Dedifferentiated amniotic fluid mesenchymal stem cell (primary cell): ENCODE results near the gene SERINC4.
"Not testable (repeated sequence)": the region's sequence is repeated elsewhere in the genome, so short reads cannot be mapped to it uniquely, and the experiment has no call there.

ENCODE experiments used
- DNase-seq: peaks from one replicate; pipeline ENCODE4 v3.0.0-alpha.2; 2016; ENCODE audit errors: extremely low spot score

Gene SERINC4

DNA sequence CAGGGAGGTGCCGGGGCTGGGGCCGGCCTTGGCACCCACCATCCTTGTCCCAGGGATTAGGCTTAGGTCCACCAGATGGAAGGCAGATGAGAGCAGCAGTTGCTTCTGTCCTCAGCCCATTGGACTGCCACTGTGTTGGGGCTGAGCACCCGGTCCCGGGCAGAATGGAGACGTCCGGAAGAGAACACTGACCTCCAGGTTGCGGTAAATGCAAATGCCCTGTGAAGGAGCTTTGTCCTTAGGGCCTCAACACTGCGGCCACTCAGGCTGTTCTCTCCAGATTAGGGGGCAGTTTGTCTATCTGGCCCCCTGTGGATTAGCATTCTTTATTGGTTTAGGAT lies at the start of gene SERINC4:
Gene SERINC4, minus strand, starts transcription at position 276 of the 341 bp plus-strand sequence. Its CDS starts 234 bp downstream, at position 42.
- DNase-seq = no peak

DNA sequence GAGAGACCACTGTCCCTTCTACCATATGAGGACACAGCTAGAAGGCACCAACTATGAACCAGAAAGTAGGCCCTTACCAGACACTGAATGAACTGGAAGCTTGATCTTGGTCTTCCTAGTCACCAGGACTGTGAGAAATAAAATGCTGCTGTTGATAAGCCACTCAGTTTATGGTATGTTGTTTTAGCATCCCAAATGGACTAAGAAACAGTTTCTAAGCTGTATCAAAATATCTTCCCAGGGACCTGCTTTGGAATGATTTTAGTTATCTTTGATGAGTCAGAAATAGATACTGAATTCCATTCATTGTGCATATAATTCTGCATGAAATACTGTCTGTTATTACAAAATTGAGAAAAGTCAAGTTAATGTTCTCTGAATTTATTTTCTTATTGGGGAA lies 45.4 kb upstream of the SERINC4 start:
- no peak for DNase-seq

DNA sequence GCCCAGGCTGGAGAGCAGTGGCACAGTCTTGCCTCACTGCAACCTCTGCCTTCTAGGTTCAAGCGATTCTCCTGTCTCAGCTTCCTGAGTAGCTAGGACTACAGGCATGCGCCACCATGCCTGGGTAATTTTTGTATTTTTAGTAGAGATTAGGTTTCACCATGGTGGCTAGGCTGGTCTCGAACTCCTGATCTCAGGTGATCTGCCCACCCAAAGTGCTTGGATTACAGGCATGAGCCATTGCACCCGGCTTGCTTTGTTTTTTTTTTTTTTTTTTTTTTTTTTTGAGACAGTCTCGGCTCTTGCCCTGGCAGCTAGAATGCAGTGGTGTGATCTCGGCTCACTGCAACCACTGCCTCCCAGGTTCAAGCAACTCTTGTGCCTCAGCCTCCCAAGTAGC lies 32.5 kb upstream of the SERINC4 start:
- not testable (repeated sequence) for DNase-seq

DNA sequence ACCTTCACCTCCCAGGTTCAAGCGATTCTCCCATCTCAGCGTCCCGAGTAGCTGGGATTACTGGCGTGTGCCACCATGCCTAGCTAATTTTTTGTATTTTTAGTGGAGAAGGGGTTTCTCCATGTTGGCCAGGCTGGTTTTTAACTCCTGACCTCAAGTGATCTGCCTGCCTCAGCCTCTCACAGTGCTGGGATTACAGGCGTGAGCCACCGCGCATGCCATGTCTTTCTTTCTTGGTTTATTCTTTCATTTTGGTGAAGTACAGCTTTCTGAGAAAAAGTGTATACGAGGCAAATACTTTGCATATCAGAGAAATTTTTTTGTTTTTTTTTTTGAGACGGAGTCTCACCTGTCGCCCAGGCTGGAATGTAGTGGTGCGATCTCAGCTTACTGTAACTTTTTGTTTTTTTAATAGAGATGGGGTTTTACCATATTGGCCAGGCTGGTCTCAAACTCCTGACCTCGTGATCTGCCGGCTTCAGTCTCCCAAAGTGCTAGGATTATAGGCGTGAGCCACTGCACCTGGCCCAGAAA lies 31.6 kb upstream of the SERINC4 start:
- not testable (repeated sequence) for DNase-seq

DNA sequence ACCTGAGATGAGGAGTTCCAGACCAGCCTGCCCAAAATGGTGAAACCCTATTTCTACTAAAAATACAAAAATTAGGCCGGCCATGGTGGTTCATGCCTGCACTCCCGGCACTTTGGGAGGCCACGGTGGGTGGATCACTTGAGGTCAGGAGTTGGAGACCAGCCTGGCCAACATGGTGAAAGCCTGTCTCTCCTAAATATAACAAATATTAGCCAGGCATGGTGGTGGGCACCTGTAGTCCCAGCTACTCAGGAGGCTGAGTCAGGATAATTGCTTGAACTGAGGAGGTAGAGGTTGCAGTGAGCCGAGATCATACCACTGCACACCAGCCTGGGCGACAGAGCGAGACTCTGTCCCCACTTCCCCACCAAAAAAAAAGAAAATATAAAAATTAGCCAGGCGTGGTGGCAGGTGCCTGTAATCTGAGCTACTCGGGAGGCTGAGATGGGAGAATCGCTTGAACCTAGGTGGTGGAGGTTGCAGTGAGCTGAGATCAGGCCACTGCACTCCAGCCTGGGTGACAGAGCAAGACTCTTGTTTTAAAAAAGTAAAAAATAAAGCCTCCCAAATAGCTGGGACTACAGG lies 30.8 kb upstream of the SERINC4 start:
- not testable (repeated sequence) for DNase-seq

DNA sequence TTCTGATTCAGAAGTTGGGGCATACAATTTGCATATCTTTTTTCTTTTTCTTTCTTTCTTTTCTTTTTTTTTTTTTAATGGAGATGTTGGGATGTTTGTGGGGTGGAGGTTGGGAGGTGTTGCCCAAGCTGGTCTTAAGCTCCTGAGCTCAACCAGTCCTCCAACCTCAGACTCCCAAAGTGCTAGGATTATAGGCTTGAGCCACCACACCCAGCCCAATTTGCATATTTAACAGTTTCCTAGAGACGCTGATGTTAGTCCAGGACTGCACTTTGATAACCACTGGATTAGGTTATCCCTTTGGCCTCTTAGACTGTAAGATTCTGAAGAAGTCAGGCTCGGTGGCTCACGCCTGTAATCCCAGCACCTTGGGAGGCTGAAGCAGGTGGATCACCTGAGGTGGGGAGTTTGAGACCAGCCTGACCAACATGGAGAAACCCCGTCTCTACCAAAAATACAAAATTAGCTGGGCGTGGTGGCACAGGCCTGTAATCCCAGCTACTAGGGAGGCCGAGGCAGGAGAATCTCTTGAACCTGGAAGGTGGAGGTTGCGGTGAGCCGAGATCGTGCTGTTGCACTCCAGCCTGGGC lies 30.0 kb upstream of the SERINC4 start:
- DNase-seq = not testable (repeated sequence)

DNA sequence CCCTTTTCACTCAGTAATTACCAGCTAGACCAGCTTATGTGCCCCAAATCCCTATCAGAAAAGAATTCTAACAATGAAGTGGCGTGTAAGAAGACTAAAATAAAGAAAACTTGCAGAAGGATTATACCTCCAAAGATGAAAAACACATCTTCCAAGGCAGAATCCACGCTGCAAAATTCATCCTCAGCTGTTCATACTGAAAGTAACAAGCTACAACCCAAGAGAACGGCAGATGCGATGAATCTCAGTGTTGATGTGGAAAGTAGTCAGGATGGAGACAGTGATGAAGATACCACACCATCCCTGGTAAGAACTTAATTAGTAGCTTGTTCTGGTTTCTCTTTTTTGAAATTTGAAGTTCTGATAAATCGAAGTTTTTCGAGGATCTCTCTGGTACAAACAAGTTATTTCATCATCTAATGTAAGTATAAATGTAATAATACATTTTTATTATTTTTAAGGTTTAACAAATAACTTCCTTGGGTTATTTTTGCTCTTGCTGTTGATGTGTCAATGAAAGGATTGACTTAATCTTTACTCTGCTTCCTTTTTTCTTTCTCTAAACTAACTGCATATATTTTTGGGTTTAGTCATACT lies 28.1 kb upstream of the SERINC4 start:
- DNase-seq = no peak

DNA sequence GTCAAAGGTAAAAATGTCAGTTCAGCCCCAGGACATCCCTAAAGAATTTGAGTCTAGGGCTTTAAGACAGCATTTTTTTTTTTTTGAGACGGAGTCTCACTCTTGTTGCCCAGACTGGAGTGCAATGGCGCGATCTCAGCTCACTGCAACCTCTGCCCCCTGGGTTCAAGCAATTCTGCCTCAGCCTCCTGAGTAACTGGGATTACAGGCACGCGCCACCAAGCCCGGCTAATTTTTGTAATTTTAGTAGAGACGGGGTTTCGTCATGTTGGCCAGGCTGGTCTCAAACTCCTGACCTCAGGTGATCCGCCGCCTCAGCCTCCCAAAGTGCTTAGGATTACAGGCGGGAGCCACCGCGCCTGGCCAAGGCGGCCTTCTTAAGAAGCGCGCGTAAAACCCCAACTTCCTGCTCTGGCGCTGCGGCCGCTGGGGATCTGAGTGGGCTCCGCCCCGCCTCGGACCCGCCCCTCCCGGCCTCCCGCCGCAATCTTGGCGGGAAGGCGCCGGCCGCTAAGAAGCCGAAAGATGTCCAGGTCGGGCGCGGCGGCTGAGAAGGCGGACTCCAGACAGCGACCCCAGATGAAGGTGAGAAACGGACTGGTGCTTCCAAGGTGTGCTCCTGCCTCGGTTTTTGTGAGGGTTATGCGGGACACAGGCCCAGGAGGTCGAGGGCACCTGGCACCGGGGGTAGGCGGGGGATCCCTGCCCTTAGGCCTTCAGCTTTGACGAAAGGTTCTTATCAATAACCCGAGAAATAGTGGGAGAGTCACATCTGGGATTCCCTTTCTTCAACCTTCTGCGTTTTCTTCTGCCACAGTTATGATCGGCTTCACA lies 26.7 kb upstream of the SERINC4 start, which contains the start of gene WDR76:
Gene WDR76, plus strand, starts transcription at position 495 of the 834 bp plus-strand sequence. Its CDS starts 31 bp downstream, at position 526.
- peak; percentile 39 for DNase-seq

DNA sequence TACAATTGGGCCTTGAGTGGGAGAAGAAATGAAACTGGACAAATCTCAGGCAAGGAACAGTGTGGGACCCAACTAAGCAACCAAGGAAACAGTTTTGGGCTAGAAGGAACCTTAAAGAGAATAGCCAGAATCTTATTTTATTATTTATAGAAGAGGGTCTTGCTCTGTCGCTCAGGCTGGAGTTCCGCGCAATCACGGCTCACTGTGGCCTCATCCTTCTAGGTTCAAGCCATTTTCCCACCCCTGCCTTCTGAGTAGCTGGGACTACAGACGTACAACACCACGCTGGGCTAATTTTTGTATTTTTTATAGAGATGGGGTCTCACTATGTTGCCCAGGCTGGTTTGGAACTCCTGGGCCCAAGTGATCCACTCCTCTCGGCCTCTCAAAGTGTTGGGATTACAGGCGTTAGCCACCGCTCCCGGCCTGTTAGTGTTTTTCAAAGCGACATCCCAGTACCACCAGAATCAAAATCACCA lies 26.0 kb upstream of the SERINC4 start:
- DNase-seq = no peak

DNA sequence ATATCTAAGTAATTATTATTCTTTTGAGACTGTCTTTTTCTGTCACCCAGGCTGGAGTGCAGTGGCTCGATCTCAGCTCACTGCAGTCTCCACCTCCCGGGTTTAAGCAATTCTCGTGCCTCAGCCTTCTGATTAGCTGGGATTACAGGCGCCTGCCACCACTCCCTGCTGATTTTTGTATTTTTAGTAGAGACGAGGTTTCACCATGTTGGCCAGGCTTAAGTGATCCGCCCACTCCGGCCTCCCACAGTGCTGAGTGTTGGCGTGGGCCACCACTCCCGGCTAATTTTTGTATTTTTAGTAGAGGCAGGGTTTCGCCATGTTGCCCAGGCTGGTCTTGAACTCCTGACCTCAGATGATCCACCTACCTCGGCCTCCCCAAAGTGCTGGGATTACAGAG lies 25.3 kb upstream of the SERINC4 start:
- not testable (repeated sequence) for DNase-seq

DNA sequence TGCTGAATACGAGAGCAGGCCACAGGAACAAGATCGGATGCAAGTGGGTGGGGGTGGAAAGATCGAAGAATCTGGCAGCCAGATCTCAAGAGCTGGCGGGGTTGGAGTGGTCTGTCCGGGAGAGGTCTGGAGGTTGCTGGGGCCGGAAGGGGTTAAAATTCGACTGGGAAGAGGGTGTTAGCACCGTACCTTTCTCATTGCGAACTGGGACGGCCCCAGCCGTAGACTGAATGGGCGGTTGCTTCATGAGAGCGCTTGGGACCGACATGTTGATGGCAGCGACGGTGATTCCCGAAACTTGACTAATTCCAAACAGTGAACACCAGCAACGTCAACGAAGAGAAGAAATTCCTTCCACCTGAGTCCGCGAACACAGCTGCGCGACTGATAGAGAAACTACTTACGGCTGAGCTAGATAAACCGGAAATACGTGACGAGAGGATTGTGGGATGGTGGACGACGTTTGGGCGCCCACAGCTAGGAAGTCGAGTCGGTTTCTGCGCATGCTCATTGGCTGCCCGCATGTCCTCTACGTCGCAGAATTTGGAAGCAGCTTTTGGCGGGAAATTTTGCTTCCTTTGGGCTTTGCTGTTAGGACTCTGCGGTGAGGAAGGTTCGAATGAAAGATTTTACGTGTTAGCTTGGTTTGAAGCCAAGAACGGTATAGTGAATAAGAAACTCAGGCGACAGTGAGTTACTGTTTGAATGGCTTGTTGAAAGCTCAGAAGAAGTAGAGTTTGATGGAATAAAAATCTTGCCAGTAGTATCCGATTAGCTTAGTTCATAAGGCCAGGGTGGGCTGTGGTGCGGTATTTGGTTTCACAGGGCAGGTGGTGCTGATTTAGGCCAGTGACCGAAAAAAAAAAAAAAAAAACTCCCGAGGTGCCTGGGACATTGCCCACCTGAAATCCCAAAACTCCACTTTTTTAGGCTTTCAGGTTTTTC lies 24.6 kb upstream of the SERINC4 start, which contains the start of gene MFAP1:
Gene MFAP1, minus strand, starts transcription at position 389 of the 945 bp plus-strand sequence. Its CDS starts 121 bp downstream, at position 268.
- peak; percentile 98 for DNase-seq

DNA sequence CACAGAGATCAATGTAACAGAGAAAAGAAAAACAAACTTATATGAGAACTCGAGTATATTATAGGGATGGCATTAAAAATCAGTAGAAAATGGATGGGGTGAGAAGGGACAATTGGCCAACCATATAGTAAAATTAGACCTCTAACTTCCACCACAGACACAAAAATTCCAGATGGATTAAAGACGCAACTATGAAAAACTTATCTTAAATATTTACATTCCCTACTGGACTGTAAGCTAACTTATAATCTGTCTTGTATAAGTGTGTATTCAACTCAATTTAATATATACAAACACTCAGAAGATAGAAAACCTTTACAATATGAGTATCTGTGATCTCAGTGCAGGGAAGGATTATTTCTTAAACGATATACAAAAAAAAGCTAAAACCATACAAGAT lies 21.5 kb upstream of the SERINC4 start:
- no peak for DNase-seq

DNA sequence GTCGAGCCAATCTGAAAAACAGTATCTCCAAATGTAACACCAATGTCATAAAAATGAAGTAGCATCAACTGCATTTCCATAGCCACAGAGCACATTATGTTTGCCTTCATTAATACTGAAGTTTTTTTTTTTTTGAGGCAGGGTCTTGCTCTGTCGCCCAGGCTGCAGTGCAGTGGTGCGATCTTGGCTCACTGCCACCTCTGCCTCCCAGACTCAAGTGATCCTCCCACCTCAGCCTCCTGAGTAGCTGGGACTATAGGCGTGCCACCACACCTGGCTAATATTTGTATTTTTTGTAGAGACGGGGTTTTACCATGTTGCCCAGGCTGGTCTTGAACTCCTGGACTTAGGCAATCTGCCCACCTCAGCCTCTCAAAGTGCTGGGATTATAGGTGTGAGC lies 15.0 kb upstream of the SERINC4 start:
- not testable (repeated sequence) for DNase-seq

DNA sequence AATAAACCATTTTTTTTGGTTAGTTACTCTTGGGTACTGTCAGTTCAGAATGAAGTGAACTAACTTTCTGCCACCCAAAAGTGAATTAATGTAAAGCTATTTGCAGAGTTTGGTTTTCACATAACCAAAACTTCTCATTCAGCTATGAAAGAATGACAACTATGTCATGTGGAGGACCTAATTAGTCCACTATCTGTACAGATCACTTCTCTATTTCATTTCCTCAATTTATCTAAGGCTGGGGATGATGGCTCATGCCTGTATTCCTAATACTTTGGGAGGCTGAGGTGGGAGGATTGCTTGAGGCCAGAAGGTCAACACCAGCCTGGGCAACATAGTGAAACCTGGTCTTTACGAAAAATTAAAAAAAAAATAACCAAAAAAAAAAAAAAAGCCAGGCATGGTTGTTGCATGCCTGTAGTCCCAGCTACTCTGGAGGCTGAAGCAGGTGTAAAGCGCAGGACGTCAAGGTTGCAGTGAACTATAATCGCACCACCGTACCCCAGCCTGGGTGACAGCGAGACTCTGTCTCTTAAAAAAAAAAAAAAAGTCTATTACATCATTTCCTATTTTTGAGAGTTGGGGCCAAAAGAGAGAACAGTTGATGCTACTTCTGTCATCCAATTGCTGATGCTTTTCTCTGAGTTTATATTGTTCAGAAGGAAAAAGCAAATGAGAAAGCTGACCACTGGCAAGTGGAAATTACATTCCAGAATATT lies 9.1 kb upstream of the SERINC4 start:
- DNase-seq = no peak

DNA sequence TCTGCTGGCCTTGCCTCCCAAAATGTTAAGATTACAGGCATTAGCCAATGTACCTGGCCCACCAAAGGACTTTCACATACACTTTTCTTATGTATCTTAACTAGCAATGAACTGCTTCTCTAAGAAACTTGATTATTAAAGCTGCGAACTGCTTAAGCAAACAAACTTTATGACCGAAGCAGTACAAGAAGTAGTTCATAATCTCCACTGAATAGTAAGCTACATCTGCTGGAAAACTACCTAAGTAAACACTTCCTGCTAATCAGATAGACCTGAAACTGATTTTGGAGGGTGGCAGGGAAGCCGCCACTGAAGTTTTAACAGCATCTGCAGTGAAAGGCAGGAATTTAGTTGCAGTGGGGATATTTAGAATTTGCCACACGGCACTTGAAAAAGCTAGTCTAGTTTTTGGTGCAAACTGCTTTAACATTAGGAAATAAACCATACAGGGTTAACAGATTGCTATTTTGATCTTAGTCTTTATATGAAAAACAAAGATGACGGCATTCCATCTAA lies 8.5 kb upstream of the SERINC4 start:
- no peak for DNase-seq

DNA sequence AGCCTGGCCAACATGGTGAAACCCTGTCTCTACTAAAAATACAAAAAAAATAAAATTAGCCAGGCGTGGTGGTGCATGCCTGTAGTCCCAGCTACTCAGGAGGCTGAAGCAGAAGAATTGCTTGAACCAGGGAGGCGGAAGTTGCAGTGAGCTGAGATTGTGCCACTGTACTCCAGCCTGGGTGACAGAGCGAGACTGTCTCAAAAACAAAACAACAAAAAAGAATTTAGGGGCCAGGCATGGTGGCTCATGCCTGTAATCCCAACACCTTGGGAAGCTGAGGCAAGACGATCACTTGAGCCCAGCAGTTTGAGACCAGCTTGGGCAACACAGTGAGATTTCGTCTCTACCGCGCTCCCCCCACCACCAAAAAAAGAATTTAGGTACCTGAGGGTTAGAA lies 2.7 kb upstream of the SERINC4 start:
- not testable (repeated sequence) for DNase-seq

DNA sequence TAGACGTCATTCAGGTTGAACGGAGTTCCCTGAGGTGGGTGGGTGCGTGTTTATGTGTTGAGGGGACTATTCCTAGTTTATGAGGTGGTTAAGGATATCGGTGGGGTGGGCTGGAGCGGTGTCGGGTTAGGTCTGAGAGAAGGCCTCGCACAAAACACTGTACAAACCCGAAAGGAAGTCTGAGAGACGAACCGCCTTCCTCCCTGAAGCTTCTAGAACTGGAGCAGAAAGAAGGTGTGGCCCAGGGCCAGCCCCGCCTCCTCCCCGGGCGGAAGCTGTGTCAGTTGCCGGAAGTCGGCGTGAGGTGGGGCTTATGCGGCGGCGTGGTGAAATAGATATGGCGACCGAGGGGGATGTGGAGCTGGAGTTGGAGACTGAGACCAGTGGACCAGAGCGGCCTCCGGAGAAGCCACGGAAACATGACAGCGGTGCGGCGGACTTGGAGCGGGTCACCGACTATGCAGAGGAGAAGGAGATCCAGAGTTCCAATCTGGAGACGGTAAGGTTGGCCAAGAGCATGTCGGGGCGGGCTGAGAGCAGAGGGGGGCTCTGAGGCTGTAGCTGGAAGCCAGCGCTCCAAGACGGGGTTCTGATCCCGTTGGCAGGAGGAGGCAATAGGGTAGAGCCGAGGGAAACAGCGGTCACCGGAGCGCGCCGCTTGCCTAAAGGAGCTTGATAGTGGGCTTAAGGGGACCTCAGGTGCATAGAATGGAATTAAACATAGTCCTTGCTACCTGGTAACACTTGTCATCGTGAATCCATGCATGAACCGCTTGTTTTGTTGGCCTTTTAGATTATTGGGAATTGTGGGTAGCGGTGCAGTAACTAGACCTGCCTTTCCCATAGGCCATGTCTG lies 494 bp upstream of the SERINC4 start, which contains the start of gene HYPK:
Gene HYPK, plus strand, starts transcription at position 314 of the 856 bp plus-strand sequence. Its CDS starts 24 bp downstream, at position 338.
- peak; percentile 83 for DNase-seq

DNA sequence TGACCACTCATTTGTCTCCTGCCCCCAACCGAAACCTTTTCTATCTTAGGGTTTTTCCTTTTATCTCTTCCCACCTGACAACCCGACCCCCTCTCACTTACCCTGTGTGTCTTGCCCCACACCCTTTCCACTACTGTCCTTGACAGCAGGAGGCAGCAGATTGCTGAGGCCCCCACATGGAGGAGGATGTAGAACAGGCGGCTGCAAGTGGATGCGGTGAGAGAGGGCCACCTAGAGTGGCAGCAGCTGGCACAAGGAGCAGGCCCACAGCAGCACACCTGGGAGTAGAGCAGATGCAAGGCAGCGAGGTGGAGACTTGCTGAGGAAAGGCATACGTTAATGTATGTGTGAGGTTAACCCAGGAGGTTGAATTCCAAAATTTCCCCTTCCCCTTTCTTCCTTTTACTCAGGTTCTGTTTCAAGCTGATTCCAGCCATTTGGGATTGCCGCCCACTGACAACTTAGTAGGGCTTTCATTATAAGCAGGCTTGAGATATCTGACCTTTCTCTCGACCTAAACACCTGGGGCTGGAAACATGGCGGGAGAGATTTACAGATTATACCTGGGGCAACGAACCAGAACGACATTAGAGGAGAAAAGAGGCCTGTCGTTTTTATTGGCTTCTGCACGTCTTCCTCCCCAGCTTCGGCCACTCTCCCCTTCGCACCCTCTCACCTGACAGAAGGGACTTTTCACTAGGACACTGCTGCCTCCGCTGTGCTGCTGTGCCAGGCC lies 643 bp downstream of the SERINC4 start:
- no peak for DNase-seq
